Stimulated activated effector memory CD8-positive, alpha-beta T cell treated with anti-CD3 and anti-CD28 coated beads, Interleukin-12 subunit alpha, Interleukin-12 subunit beta, amount 100 ng/mL, for 72 hours (primary cell): ENCODE data around the gene PHOSPHO2.
A peak's percentile ranks its signal among the peaks of the same experiment; 100 is the strongest.
"Not testable (repeated sequence)": the region's sequence is repeated elsewhere in the genome, so short reads cannot be mapped to it uniquely, and the experiment has no call there.

Source experiments
- ATAC-seq: fragments of 150-1000 bp; cut with Tn5 transposase; 2 replicates; pipeline ENCODE4 v1.10.0; 2021
- DNase-seq, 2 donors: peaks; one replicate each; pipeline ENCODE4 v3.0.0; 2021 to 2022; ENCODE audit warnings: low spot score in 2 of 2
- H3K27ac Mint-ChIP-seq: one replicate; pipeline ENCODE4 v1.8.0; 2022; ENCODE audit warnings: mild to moderate bottlenecking, mixed read lengths
- H3K36me3 Mint-ChIP-seq: one replicate; pipeline ENCODE4 v1.8.0; 2022; ENCODE audit warnings: mild to moderate bottlenecking, mixed read lengths
- H3K4me1 Mint-ChIP-seq: one replicate; pipeline ENCODE4 v1.8.0; 2022; ENCODE audit warnings: mixed read lengths
- H3K4me3 Mint-ChIP-seq: one replicate; pipeline ENCODE4 v1.8.0; 2022; ENCODE audit warnings: mild to moderate bottlenecking, mixed read lengths
- H3K9me3 Mint-ChIP-seq: one replicate; pipeline ENCODE4 v1.8.0; 2022; ENCODE audit warnings: mixed read lengths

Gene PHOSPHO2

GRCh38 chr2:169699173-169699572, 4.9 kb downstream of the PHOSPHO2 start:
- not testable (repeated sequence) for ATAC-seq, H3K9me3 Mint-ChIP-seq, DNase-seq, H3K27ac Mint-ChIP-seq, H3K4me1 Mint-ChIP-seq, H3K4me3 Mint-ChIP-seq
- peaks cover 35% of the 10 kb centered on the region for H3K36me3 Mint-ChIP-seq

DNA sequence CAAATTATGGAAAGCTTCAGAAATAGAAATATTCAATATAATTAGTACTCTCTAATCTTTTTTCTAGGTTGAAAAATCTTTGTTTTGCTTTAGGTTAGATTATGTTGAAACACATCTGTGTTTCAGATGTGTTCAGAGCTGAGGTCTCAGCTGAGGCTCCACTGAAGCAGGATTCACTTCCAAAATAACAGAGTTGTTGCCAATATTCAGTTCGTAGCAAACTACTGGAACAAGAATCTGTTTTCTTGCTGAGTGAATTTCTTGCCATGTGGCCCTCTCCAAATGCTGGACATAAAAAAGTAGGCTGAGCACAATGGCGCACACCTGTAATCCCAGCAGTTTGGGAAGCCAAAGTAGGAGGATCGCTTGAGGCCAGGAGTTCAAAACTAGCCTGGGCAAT, 8.7 kb downstream of the PHOSPHO2 start:
- H3K4me1 Mint-ChIP-seq = no peaks in the 10 kb centered on the region
- H3K9me3 Mint-ChIP-seq = no peaks in the 10 kb centered on the region
- DNase-seq = no peak

GRCh38 chr2:169704160-169704708, 10.0 kb downstream of the PHOSPHO2 start:
- DNase-seq (no peak), ATAC-seq (no peak)
- no peaks in the 10 kb centered on the region for H3K4me1 Mint-ChIP-seq
- peaks cover 7% of the 10 kb centered on the region for H3K36me3 Mint-ChIP-seq
- no peak overlapping the region for H3K27ac Mint-ChIP-seq
- H3K4me3 Mint-ChIP-seq = no peak overlapping the region
- no peaks in the 10 kb centered on the region for H3K9me3 Mint-ChIP-seq

More for the DNA sequence above, 8.7 kb downstream of the PHOSPHO2 start:
- peaks cover 12% of the 10 kb centered on the region for H3K36me3 Mint-ChIP-seq
- H3K4me3 Mint-ChIP-seq = no peak overlapping the region
- no peak overlapping the region for H3K27ac Mint-ChIP-seq
- no peak for ATAC-seq

- ATAC-seq (no peak), DNase-seq (no peak)
- Mint-ChIP-seq H3K4me1 (no peaks in the 10 kb centered on the region), H3K36me3 (peaks cover 3% of the 10 kb centered on the region), H3K27ac (no peak overlapping the region), H3K4me3 (no peak overlapping the region), H3K9me3 (no peaks in the 10 kb centered on the region)
Measured at GRCh38 chr2:169705927-169706326, 11.7 kb downstream of the PHOSPHO2 start.

GRCh38 chr2:169707626-169708025, 13.4 kb downstream of the PHOSPHO2 start:
- DNase-seq (no peak), ATAC-seq (no peak)
- no peak overlapping the region for H3K4me3 Mint-ChIP-seq
- no peaks in the 10 kb centered on the region for H3K9me3 Mint-ChIP-seq
- no peaks in the 10 kb centered on the region for H3K4me1 Mint-ChIP-seq
- H3K36me3 Mint-ChIP-seq = no peaks in the 10 kb centered on the region
- H3K27ac Mint-ChIP-seq = no peak overlapping the region

DNA sequence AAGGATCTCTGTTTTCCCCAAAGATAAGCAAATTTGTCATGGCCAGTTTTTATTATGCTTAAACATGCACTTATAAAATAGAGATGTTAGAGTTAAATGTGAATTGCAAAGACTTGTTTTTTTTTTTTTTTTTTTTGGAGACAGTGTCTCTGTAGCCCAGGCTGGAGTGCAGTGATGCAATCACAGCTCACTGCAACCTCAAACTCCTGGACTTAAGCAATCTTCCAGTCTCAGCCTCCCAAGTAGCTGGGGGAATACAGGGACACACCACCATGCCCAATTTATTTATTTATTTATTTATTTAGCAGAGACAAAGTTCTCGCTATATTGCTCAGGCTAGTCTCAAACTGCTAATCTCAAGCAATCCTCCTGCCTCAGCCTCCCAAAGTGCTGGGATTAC, 15.1 kb downstream of the PHOSPHO2 start:
- Mint-ChIP-seq H3K36me3 (no peaks in the 10 kb centered on the region), H3K9me3 (no peaks in the 10 kb centered on the region), H3K4me3 (no peak overlapping the region), H3K27ac (no peak overlapping the region), H3K4me1 (no peaks in the 10 kb centered on the region)
- no peak for DNase-seq
- no peak for ATAC-seq

- H3K4me1 Mint-ChIP-seq = no peaks in the 10 kb centered on the region
- H3K36me3 Mint-ChIP-seq = no peaks in the 10 kb centered on the region
- no peaks in the 10 kb centered on the region for H3K9me3 Mint-ChIP-seq
- H3K4me3 Mint-ChIP-seq = no peak overlapping the region
- ATAC-seq (no peak), DNase-seq (no peak)
- no peak overlapping the region for H3K27ac Mint-ChIP-seq
Measured at GRCh38 chr2:169709981-169710380, 15.7 kb downstream of the PHOSPHO2 start.

GRCh38 chr2:169711751-169712509, 17.7 kb downstream of the PHOSPHO2 start:
- ATAC-seq (no peak), DNase-seq (no peak)
- Mint-ChIP-seq H3K9me3 (no peaks in the 10 kb centered on the region), H3K36me3 (no peaks in the 10 kb centered on the region), H3K4me3 (no peak overlapping the region), H3K27ac (no peak overlapping the region), H3K4me1 (peaks cover 1% of the 10 kb centered on the region)

DNA sequence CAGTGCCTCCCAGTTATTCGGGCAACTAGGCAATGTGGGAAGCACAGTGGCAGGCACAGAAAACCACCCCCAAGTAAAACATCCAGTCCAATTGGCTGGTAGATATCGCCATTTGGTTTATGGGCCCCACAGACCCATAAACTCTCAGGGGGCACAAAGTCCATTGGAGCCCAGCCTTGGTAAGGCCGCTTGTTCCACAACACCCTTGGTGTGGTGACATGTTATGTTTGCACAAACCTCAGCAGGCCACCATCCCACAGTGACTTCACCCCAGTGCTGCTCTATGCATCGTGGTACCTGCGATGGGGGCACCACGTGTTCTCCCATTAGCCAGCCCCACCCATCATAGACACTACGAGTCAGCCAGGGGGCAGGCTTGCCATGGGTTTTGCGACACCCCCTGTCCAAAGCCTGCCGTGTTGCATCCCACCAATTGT, 18.5 kb downstream of the PHOSPHO2 start:
- ATAC-seq = no peak

DNA sequence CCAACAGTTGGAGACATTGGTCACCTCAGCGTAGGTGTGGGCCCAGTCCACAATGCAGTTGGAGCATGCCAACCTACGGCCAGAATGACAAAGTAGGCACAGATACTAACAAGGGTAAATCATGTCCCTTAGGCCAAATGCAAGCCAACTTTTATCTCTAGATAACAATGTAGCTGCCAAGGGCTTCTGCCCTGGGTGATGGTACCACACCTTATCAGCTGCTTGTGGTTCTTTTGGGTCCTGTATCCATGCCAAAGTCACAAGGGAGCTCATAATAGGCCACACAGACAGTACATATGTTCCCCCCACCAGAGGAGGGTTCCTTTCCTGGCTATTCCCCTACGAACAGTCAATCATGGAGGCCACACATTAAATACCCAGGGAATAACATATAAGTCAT, 19.1 kb downstream of the PHOSPHO2 start:
- Mint-ChIP-seq H3K4me1 (peaks cover 5% of the 10 kb centered on the region), H3K9me3 (no peaks in the 10 kb centered on the region), H3K27ac (no peak overlapping the region), H3K36me3 (no peaks in the 10 kb centered on the region), H3K4me3 (no peak overlapping the region)
- no peak for DNase-seq
- ATAC-seq = no peak

More for the DNA sequence above, 18.5 kb downstream of the PHOSPHO2 start:
- Mint-ChIP-seq H3K9me3 (no peaks in the 10 kb centered on the region), H3K4me1 (peaks cover 5% of the 10 kb centered on the region), H3K36me3 (no peaks in the 10 kb centered on the region), H3K27ac (no peak overlapping the region), H3K4me3 (no peak overlapping the region)
- DNase-seq = no peak

DNA sequence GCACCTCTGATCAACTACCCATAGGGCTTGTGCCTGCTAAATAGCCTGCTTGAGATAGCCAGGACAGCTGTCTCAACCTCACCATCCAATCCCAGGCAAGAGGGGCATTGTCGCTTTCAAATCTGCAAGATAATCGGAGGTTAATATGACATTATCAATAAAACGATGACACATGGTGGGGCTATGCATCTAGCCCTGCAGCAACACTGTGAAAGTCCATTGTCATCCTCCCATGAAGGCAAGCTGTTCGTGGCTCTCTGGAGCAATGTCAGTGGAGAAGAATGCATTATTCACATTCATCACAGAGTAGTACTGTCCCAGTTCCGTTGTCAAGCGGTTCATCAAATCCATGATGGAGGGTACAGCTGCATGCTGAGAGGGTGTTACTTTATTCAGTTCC, 20.4 kb downstream of the PHOSPHO2 start:
- no peak for DNase-seq
- Mint-ChIP-seq H3K27ac (no peak overlapping the region), H3K4me3 (no peak overlapping the region), H3K9me3 (no peaks in the 10 kb centered on the region), H3K36me3 (no peaks in the 10 kb centered on the region), H3K4me1 (peaks cover 5% of the 10 kb centered on the region)
- no peak for ATAC-seq

GRCh38 chr2:169715379-169716237, 21.3 kb downstream of the PHOSPHO2 start:
- Mint-ChIP-seq H3K4me1 (peaks cover 5% of the 10 kb centered on the region), H3K36me3 (no peaks in the 10 kb centered on the region), H3K4me3 (no peak overlapping the region), H3K9me3 (no peaks in the 10 kb centered on the region), H3K27ac (no peak overlapping the region)
- ATAC-seq (no peak), DNase-seq (no peak)

DNA sequence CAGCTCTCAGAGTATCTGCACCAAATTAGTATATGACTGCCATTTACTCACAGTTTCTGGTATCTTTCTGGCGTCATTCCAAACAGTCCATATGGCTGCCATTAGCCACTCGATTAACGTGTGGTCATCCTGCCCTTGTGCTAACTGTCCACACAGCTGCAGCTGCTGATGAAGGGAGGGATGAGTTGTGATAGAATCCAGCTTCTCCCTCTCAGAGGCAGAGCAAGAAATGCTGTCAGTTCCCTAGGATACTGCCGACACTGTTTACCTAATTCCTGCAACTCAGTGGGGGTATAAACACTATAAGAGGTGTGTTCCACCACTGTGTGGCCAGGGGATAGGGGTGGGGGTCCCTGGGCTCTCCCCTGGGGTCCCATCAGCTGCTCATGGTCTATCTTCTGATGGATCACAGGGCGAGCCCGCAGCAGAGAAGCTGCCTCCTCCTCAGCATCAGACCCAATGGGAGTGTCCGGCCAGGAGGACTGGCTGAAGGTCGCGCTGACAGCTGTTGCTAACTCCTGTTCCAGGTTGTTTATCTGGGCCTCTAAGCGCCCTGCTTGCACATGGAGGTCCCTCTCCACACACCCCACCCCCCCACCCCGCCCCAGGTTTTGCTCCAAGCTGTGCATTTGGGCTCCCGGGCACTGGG, 22.1 kb downstream of the PHOSPHO2 start:
- Mint-ChIP-seq H3K9me3 (no peaks in the 10 kb centered on the region), H3K4me1 (peaks cover 5% of the 10 kb centered on the region), H3K4me3 (no peak overlapping the region), H3K36me3 (no peaks in the 10 kb centered on the region), H3K27ac (no peak overlapping the region)
- no peak for DNase-seq
- no peak for ATAC-seq

DNA sequence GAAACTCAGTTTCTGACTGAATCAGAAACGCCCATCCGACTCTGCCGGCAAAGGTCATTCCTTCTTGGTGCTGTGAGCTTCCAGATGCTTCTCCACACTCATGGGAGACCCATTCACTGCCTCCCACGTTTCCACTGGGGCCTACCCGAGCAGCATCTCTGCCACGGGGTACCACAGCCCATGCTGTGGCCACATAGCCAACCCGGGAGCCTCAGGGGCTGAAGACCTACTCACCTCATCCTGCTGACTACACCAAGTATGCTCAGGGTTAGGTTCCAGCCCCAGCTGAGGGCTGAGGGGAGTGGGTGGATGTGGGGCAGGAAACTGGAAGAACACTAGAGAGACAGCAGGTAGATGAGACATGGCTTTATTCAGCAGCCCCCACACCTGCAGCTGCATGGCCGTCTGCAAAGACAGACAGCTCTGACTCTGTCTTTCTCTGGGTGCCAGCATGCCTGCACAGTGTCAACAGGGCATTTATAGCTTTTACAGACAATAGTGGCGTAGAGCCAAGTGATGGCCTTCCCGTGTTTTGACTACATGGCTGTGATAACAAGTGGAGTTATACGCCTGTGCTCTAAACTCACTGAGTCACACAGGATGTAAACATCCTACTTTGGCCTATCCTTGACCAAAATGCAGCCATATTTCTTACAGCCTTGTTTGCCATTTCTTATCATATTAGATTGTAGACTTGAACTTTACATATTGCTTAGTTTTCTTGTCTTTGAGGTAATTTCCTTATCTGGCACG, 22.8 kb downstream of the PHOSPHO2 start:
- Mint-ChIP-seq H3K27ac (no peak overlapping the region), H3K4me1 (peaks cover 5% of the 10 kb centered on the region), H3K9me3 (no peaks in the 10 kb centered on the region), H3K4me3 (no peak overlapping the region), H3K36me3 (no peaks in the 10 kb centered on the region)
- ATAC-seq (peak; percentile 43), DNase-seq (no peak)

- Mint-ChIP-seq H3K27ac (no peak overlapping the region), H3K4me3 (no peak overlapping the region), H3K36me3 (no peaks in the 10 kb centered on the region), H3K4me1 (peaks cover 5% of the 10 kb centered on the region), H3K9me3 (no peaks in the 10 kb centered on the region)
- DNase-seq (no peak), ATAC-seq (no peak)
Measured at GRCh38 chr2:169717691-169718063, 23.4 kb downstream of the PHOSPHO2 start.
